BLaER1 (cell line): ENCODE data around the gene TEX2.

ENCODE experiments used
- H3K27ac ChIP-seq: shearing (Covaris generic); formaldehyde crosslinking; 2 replicates; pipeline ENCODE4 v1.8.1; 2022
- H3K27me3 ChIP-seq: shearing (Covaris generic); formaldehyde crosslinking; 2 replicates; pipeline ENCODE4 v1.8.1; 2022
- H3K36me3 ChIP-seq: shearing (Covaris generic); formaldehyde crosslinking; 2 replicates; pipeline ENCODE4 v1.8.1; 2022
- H3K4me1 ChIP-seq: shearing (Covaris generic); formaldehyde crosslinking; 2 replicates; pipeline ENCODE4 v1.8.1; 2022
- H3K4me2 ChIP-seq: shearing (Covaris generic); formaldehyde crosslinking; 2 replicates; pipeline ENCODE4 v1.8.1; 2022
- H3K4me3 ChIP-seq: shearing (Covaris generic); formaldehyde crosslinking; 2 replicates; pipeline ENCODE4 v1.8.1; 2022
- H3K9ac ChIP-seq: shearing (Covaris generic); formaldehyde crosslinking; 2 replicates; pipeline ENCODE4 v1.8.1; 2022
- H3K9me3 ChIP-seq: shearing (Covaris generic); formaldehyde crosslinking; 2 replicates; pipeline ENCODE4 v1.8.1; 2022
- H4K20me1 ChIP-seq: shearing (Covaris generic); formaldehyde crosslinking; 2 replicates; pipeline ENCODE4 v1.8.1; 2022
- Cebpa-rat ChIP-seq: shearing (Covaris generic); IDR thresholded peaks from 2 replicates; pipeline ENCODE4 v1.8.1; 2022

TEX2 gene

GRCh38 chr17:64289741-64290141, 26.7 kb upstream of the TEX2 start:
- TF ChIP-seq Cebpa-rat: no peak
- H3K4me2 ChIP-seq: peak overlapping the region; percentile 58

GRCh38 chr17:64282753-64283080, 19.7 kb upstream of the TEX2 start:
- Histone ChIP-seq H3K9me3 (no peaks in the 10 kb centered on the region), H3K27me3 (no peaks in the 10 kb centered on the region), H4K20me1 (no peaks in the 10 kb centered on the region), H3K4me2 (peak overlapping the region; percentile 59), H3K27ac (0 out of 2 replicates have a peak overlapping the region, but pooled peaks have one; percentile 38), H3K9ac (0 out of 2 replicates have a peak overlapping the region, but pooled peaks have one; percentile 19), H3K36me3 (no peaks in the 10 kb centered on the region), H3K4me3 (no peak overlapping the region), H3K4me1 (peaks cover 30% of the 10 kb centered on the region)
- no peak for TF ChIP-seq Cebpa-rat

More at GRCh38 chr17:64289741-64290141, 26.7 kb upstream of the TEX2 start:
- peaks cover 10% of the 10 kb centered on the region for H3K9me3 ChIP-seq
- no peak overlapping the region; the same call in 1 of the 2 replicates for H3K27ac ChIP-seq
- no peak overlapping the region for H3K9ac ChIP-seq
- H3K4me1 ChIP-seq: peaks cover 23% of the 10 kb centered on the region
- H3K36me3 ChIP-seq: no peaks in the 10 kb centered on the region
- H3K4me3 ChIP-seq: no peak overlapping the region
- H4K20me1 ChIP-seq: no peaks in the 10 kb centered on the region
- no peaks in the 10 kb centered on the region for H3K27me3 ChIP-seq

GRCh38 chr17:64281962-64282752, 19.1 kb upstream of the TEX2 start:
- H3K4me2 ChIP-seq: peak overlapping the region; percentile 59
- no peak for TF ChIP-seq Cebpa-rat
- H3K9me3 ChIP-seq: no peaks in the 10 kb centered on the region
- peaks cover 36% of the 10 kb centered on the region for H3K4me1 ChIP-seq
- H3K9ac ChIP-seq: 0 out of 2 replicates have a peak overlapping the region, but pooled peaks have one; percentile 19
- H3K27me3 ChIP-seq: no peaks in the 10 kb centered on the region
- H4K20me1 ChIP-seq: no peaks in the 10 kb centered on the region
- H3K36me3 ChIP-seq: no peaks in the 10 kb centered on the region
- H3K27ac ChIP-seq: 0 out of 2 replicates have a peak overlapping the region, but pooled peaks have one; percentile 38
- H3K4me3 ChIP-seq: no peak overlapping the region

GRCh38 chr17:64278614-64279013, 15.6 kb upstream of the TEX2 start:
- Histone ChIP-seq H3K27me3 (no peaks in the 10 kb centered on the region), H3K9ac (no peak overlapping the region), H3K4me1 (peaks cover 39% of the 10 kb centered on the region), H3K4me2 (peak overlapping the region; percentile 62), H3K4me3 (no peak overlapping the region), H4K20me1 (no peaks in the 10 kb centered on the region), H3K9me3 (no peaks in the 10 kb centered on the region), H3K27ac (peak overlapping the region; percentile 68; the same call in 1 of the 2 replicates), H3K36me3 (no peaks in the 10 kb centered on the region)
- TF ChIP-seq Cebpa-rat: no peak

GRCh38 chr17:64277831-64278562, 14.9 kb upstream of the TEX2 start:
- Histone ChIP-seq H3K27ac (peak overlapping the region; percentile 68), H3K9me3 (no peaks in the 10 kb centered on the region), H4K20me1 (no peaks in the 10 kb centered on the region), H3K27me3 (no peaks in the 10 kb centered on the region), H3K4me1 (peaks cover 39% of the 10 kb centered on the region), H3K4me3 (no peak overlapping the region), H3K36me3 (no peaks in the 10 kb centered on the region), H3K9ac (peak overlapping the region; percentile 60; the same call in 1 of the 2 replicates), H3K4me2 (peak overlapping the region; percentile 62)
- TF ChIP-seq Cebpa-rat: no peak

GRCh38 chr17:64276961-64277505, 14.0 kb upstream of the TEX2 start:
- H3K4me1 ChIP-seq: peaks cover 29% of the 10 kb centered on the region
- TF ChIP-seq Cebpa-rat: no peak
- no peak overlapping the region for H3K4me3 ChIP-seq
- H4K20me1 ChIP-seq: no peaks in the 10 kb centered on the region
- H3K4me2 ChIP-seq: peak overlapping the region; percentile 62
- 0 out of 2 replicates have a peak overlapping the region, but pooled peaks have one; percentile 60 for H3K9ac ChIP-seq
- H3K9me3 ChIP-seq: peaks cover under 1% of the 10 kb centered on the region; the same call in 1 of the 2 replicates
- no peaks in the 10 kb centered on the region for H3K36me3 ChIP-seq
- H3K27me3 ChIP-seq: no peaks in the 10 kb centered on the region
- H3K27ac ChIP-seq: peak overlapping the region; percentile 68; the same call in 1 of the 2 replicates

- peaks cover 9% of the 10 kb centered on the region; the same call in 1 of the 2 replicates for H3K9me3 ChIP-seq
- H4K20me1 ChIP-seq: no peaks in the 10 kb centered on the region
- H3K27ac ChIP-seq: no peak overlapping the region
- no peak overlapping the region for H3K9ac ChIP-seq
- no peaks in the 10 kb centered on the region for H3K27me3 ChIP-seq
- no peak overlapping the region for H3K4me2 ChIP-seq
- no peak overlapping the region for H3K4me3 ChIP-seq
- no peaks in the 10 kb centered on the region for H3K36me3 ChIP-seq
- H3K4me1 ChIP-seq: peaks cover 40% of the 10 kb centered on the region
- no peak for TF ChIP-seq Cebpa-rat
Observed at GRCh38 chr17:64275016-64275415, 12.0 kb upstream of the TEX2 start.

- TF ChIP-seq Cebpa-rat: no peak
- Histone ChIP-seq H4K20me1 (no peaks in the 10 kb centered on the region), H3K36me3 (no peaks in the 10 kb centered on the region), H3K27me3 (no peaks in the 10 kb centered on the region), H3K9me3 (peaks cover 9% of the 10 kb centered on the region; the same call in 1 of the 2 replicates), H3K4me2 (no peak overlapping the region), H3K4me1 (peaks cover 22% of the 10 kb centered on the region), H3K27ac (no peak overlapping the region), H3K4me3 (no peak overlapping the region), H3K9ac (no peak overlapping the region)
Observed at GRCh38 chr17:64273006-64273405, 9.9 kb upstream of the TEX2 start.

GRCh38 chr17:64270885-64271284, 7.8 kb upstream of the TEX2 start:
- Histone ChIP-seq H4K20me1 (no peaks in the 10 kb centered on the region), H3K9me3 (peaks cover 9% of the 10 kb centered on the region; the same call in 1 of the 2 replicates), H3K4me3 (no peak overlapping the region), H3K27ac (no peak overlapping the region), H3K4me1 (peaks cover 11% of the 10 kb centered on the region), H3K4me2 (peak overlapping the region; percentile 15; the same call in 1 of the 2 replicates), H3K36me3 (no peaks in the 10 kb centered on the region), H3K9ac (no peak overlapping the region), H3K27me3 (no peaks in the 10 kb centered on the region)
- no peak for TF ChIP-seq Cebpa-rat
